Upper lobe of left lung (tissue), 4 donors: ENCODE data around the gene SUSD3.

ENCODE experiments used
- CTCF ChIP-seq, 6 experiments: fragments of 450-650 bp in 4 of 6; fragments of 200-600 bp in 2 of 6; sonication (generic) in 2 of 6; IDR thresholded peaks; one replicate each; pipeline ENCODE4 v1.5.1; 2016 to 2019; ENCODE audit warnings: antibody characterized with exemption in 6 of 6
- EP300 ChIP-seq, 4 donors: sonication (generic); formaldehyde crosslinking; IDR thresholded peaks; one replicate each; pipeline ENCODE4 v1.5.1; 2017; ENCODE audit warnings: antibody characterized with exemption in 4 of 4, control low read depth in 2 of 4
- POLR2A ChIP-seq, 4 donors: fragments of 450-650 bp; IDR thresholded peaks; one replicate each; pipeline ENCODE4 v1.5.1; 2016 to 2017; ENCODE audit warnings: antibody characterized with exemption in 4 of 4, mild to moderate bottlenecking in 2 of 4
- POLR2AphosphoS5 ChIP-seq, 2 donors: sonication (generic); formaldehyde crosslinking; IDR thresholded peaks; one replicate each; pipeline ENCODE4 v1.5.1; 2017; ENCODE audit warnings: antibody characterized with exemption in 2 of 2

DNA sequence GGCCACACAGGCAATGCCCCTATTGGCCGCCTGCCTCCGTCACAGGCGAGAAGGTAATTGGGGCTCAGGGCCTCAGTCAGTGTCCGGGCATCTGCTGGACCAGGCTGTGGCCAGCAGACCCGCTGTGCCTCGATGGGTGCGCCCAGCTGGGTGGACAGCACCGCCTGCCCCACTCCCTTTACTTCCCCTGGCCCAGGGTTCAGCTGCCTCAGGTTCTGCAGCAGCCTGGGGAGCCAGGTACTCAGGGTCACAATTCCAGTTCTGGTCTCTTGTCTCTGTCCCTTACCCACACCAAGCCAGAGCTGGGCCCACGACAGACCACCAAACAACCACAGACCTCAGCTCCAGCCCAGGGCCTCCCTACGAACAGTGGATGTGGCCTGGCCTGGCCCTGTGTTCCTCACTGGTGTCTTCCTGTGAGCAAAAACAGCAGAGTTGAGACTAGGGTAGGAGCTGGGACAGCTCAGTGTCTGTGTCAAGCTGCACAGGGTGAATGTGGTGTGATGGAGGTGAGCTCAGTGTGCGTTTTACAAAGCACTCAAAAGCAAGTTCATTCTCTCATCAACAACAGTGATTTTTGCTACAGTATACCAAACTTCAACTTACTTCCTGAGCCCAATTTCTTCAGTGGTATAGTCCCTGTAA lies 33.4 kb upstream of the SUSD3 start:
- no peak for TF ChIP-seq CTCF (IDR thresholded peaks at IDR 0.05)
- no peak for TF ChIP-seq POLR2AphosphoS5 (IDR thresholded peaks at IDR 0.05)
- TF ChIP-seq EP300 (IDR thresholded peaks at IDR 0.05) = no peak
- no peak for TF ChIP-seq POLR2A (IDR thresholded peaks at IDR 0.05)
